ENCODE measurements around the gene TANGO2.
A peak's percentile ranks its signal among the peaks of the same experiment; 100 is the strongest.

Gene TANGO2, protein sequence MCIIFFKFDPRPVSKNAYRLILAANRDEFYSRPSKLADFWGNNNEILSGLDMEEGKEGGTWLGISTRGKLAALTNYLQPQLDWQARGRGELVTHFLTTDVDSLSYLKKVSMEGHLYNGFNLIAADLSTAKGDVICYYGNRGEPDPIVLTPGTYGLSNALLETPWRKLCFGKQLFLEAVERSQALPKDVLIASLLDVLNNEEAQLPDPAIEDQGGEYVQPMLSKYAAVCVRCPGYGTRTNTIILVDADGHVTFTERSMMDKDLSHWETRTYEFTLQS

DNA sequence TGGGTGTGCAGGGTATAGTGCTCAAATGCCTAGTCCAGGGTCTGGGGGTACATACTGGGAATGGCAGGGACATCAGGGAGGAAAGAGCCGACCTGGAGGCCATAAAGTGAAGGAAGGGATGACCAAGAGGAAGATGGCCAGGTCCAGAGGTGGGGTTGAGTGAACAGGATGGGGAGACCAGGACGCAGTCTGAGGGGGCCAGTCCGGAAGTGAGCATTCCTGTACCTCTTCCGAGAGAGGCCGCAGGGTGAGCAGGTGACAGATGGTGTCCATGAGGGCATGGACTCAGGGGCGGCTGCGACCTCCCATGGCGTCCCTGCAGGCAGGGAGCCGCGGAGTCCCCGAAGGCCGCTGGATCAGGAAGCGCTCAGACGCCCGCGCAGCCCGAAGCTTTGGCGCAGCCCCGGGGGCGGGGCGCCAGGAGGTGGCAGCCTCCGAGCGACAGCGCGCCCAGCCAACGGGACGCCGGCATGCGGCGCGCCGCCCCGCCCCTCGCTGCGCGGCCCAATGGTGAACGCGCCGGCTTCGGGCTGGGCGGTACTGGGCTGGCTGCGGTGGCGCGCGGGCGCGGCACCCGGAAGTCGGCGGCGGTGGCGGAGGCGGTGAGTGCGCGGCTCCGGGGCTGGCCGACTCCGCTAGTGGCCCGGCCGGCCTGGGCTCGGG is at the start of gene TANGO2:
TSS of gene TANGO2 (plus strand) at position 578 of the 663 bp plus-strand sequence. CDS start 15,689 bp downstream, outside the sequence.
- peaks cover 7% of the 10 kb centered on the region for H3K27me3 Mint-ChIP-seq
- H3K9me3 Mint-ChIP-seq: no peaks in the 10 kb centered on the region
- H3K27ac Mint-ChIP-seq: peak within 1 kb of the TSS; percentile 86
- peak within 1 kb of the TSS; percentile 89 for H3K4me3 Mint-ChIP-seq
- H3K4me1 Mint-ChIP-seq (ENCODE audit: low read depth): peaks cover 36% of the 10 kb centered on the region
- H3K36me3 Mint-ChIP-seq (ENCODE audit: low read depth): peaks cover 4% of the 10 kb centered on the region

DNA sequence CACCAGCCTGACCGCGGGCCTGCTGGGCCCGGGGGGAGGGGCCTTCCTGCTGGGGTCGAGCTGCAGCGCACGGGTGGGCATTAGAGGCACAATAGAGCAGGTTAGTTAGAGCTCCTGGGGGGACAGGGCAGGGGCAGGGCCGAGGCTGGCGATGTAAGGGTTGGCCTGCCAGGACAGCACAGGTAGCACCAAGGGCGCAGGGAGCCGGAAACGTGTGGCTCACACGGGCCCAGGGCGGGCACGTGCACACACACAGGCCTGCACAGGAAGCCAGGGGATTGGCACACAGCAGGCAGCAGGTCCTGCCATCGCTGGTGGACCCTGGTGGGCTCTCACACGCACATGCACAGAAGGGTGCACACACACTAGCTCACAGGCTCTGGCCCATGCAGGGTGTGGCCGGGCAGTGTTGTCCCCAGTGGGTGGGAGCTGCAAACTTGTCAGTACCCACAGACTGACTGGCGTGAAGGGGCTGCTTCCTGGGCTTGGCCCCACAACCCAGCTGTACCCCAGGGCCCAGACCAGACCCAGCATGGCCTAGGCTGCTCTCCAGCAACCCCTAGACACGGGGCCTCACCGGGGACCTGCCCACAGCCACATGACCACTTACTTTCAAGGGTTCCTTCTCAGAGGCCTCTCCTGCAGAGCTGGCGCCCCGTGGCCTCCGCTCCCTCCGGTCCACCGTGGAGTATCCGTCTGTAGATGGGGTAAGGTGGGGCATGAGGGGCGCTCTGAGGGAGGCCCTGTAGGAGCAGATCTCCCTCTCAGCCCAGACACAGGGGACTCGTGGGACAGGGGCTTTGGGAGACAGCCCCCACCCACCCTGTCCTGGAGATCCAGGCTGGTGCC is 49.4 kb upstream of the TANGO2 start:
- Mint-ChIP-seq H3K36me3 (ENCODE audit: low read depth) (peaks cover 7% of the 10 kb centered on the region), H3K27me3 (no peaks in the 10 kb centered on the region), H3K27ac (no peak overlapping the region), H3K9me3 (no peaks in the 10 kb centered on the region), H3K4me1 (ENCODE audit: low read depth) (peaks cover 14% of the 10 kb centered on the region), H3K4me3 (no peak overlapping the region)

DNA sequence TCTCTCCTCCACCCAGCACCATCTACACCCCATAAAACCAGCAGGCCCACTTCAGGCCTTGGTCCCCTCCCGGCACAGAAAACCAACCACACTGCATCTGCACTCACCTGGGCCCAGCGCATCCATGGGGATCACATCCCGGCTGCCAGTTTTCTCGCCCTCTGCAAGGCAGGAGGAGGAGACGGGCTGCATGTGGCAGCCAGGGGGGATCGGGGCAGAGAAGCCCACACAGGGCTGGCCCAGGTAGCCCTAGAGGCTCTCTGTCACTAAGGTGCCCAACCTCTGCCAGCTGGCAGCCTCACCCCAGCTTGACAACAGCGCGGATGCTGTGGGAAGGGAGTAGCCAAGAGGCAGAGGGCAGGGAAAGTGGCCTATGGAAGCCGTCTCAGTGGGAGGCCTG is 48.7 kb upstream of the TANGO2 start:
- H3K36me3 Mint-ChIP-seq (ENCODE audit: low read depth): peaks cover under 1% of the 10 kb centered on the region
- H3K27me3 Mint-ChIP-seq: no peaks in the 10 kb centered on the region
- no peaks in the 10 kb centered on the region for H3K9me3 Mint-ChIP-seq
- H3K4me3 Mint-ChIP-seq: no peak overlapping the region
- H3K4me1 Mint-ChIP-seq (ENCODE audit: low read depth): peaks cover 14% of the 10 kb centered on the region
- H3K27ac Mint-ChIP-seq: no peak overlapping the region

DNA sequence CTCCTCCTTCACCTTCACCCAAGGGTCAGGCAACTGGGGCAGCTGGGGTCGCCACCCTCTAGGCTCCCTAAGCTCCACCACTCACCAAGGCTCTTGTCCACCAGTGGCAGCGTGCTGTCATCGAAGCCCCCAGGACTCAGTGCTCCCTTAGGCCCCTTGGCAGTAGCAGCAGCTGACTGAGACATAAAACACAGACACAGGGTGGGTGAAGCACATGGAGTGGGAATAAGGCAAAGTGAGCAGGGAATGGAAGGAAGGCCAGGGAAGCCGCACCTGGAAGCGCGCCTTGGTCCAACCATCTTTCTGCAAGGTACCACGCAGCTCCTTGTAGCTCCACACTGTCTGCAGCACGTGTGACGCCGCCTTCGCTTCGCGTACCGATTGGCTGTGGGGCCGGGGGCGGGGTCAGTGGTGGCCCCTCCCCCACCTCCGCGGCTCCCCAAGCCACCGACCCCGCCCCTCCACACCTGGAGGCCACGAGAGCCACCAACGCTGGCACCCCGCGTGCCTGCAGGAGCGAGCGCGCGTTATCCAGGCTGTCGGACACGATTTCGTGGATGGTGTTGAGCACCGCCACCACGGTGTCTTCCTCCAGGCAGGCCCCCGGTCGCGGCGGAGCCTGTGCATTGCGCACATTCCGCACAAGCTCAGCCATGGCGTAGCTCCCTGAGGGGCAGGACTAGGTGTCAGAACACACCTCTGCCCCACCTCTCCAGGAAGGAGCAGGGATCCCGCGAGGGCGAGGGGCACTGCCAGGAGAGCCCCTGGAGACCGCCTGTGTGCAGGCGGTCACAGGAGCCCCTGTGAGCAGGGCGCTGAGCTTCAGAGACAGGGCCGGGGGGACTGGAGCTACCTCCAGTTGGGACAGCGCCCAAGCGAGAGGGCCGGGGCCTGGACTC is 48.0 kb upstream of the TANGO2 start:
- Mint-ChIP-seq H3K27me3 (no peaks in the 10 kb centered on the region), H3K27ac (no peak overlapping the region), H3K4me3 (no peak overlapping the region), H3K4me1 (ENCODE audit: low read depth) (peaks cover 14% of the 10 kb centered on the region), H3K36me3 (ENCODE audit: low read depth) (no peaks in the 10 kb centered on the region), H3K9me3 (no peaks in the 10 kb centered on the region)

DNA sequence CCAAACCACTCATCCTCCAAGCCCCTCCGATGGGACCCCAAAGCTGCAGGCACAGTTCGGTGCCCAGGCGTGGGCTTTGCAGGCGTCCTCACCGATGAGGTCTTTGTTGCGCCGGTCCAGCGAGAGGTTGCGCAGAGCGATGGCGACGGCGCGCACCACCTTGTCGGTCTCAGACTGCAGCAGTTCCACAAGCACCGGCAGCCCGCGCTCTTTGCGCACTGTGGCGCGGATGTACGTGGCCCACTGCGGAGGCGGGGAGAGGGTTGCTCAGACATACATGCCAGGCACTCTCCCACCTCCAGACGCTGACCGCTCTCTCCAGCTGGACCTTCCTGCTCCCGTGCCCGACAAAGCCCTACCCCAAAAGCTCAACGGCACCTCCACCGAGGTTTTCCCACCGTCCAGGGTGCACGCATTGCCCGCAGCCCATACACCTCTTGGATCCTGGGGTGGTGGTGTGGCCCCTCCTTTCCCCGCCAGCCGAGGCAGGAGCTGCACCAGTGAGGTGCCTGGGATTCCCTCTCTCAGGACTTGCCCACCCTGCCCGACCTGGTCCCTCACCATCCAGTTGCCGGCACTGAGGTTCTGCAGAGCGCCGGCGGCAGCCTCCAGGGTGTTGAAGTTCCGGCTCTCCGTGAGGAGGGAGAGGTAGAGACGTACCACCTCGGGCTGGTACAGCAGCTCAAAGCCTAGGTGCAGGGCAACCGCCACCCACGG is 47.2 kb upstream of the TANGO2 start:
- H3K27ac Mint-ChIP-seq: no peak overlapping the region
- no peaks in the 10 kb centered on the region for H3K27me3 Mint-ChIP-seq
- H3K36me3 Mint-ChIP-seq (ENCODE audit: low read depth): no peaks in the 10 kb centered on the region
- H3K4me1 Mint-ChIP-seq (ENCODE audit: low read depth): peaks cover 14% of the 10 kb centered on the region
- no peak overlapping the region for H3K4me3 Mint-ChIP-seq
- no peaks in the 10 kb centered on the region for H3K9me3 Mint-ChIP-seq

DNA sequence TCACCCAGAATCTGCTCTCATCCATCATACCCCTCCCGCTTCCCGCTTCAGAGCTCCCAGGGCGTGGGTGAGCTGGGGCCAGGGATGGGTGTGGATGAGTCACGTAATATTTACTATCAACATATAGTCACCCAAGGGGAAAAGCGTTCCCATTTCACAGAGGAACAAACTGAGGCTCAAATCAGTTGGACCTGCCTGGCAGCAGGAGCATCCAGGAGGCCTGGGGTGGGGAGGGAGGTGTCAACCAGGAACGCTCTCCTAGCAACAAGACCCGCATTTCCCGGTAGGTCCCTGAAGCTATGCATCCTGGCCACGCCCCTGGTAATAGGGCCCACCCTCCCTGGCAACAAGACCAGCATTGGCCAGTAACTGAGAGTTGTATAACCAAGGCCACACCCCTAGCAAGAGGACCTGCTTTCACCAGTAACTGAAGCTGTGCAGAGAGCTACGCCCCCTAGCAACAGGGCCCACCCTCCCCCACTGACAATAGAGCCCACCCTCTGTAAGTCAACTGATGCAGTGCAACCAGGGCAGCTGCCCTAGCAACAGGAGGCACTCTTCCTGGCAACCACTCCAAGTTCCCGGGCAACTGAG is 46.5 kb upstream of the TANGO2 start:
- Mint-ChIP-seq H3K4me1 (ENCODE audit: low read depth) (peaks cover 14% of the 10 kb centered on the region), H3K27me3 (no peaks in the 10 kb centered on the region), H3K9me3 (no peaks in the 10 kb centered on the region), H3K36me3 (ENCODE audit: low read depth) (no peaks in the 10 kb centered on the region), H3K4me3 (no peak overlapping the region), H3K27ac (no peak overlapping the region)

DNA sequence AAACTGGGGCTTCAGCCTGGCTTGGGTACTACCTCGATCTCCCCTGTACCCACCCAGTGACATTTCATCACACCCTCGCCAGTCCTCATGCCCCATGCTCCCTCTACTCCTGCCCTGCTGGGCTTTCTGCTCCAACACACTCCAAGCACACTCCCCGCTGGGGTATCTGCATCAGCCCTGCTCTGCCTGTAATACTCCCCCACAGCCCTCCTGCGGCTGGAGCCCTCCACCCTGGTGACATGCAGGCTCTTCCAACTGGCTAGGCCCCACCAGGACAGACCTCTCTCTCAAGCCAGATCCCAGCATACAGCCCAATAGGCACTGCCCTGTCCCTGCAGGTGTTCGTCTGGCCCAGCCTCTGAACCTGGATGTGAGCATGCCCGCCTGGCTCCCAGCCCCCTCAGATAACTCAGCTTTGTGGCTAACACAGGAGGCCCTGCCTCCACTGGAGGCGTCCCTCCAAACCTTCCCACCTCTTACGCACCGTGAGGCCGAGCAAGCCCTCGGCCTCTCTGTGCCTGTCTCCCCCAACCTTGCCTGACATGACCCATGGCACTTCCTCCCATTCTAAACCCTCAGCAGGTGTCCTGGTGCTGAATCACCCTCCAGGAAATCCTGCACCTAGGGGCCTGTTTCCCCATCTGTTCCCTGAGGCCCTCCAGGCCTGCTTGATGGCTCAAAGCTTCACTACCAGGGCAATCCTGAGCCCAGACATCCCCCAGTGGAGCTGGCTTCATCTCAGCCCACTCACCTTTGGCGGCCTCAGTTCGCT is 45.8 kb upstream of the TANGO2 start:
- no peaks in the 10 kb centered on the region for H3K27me3 Mint-ChIP-seq
- H3K9me3 Mint-ChIP-seq: no peaks in the 10 kb centered on the region
- H3K4me3 Mint-ChIP-seq: no peak overlapping the region
- H3K4me1 Mint-ChIP-seq (ENCODE audit: low read depth): peaks cover 14% of the 10 kb centered on the region
- no peaks in the 10 kb centered on the region for H3K36me3 Mint-ChIP-seq (ENCODE audit: low read depth)
- H3K27ac Mint-ChIP-seq: peak overlapping the region; percentile 36

DNA sequence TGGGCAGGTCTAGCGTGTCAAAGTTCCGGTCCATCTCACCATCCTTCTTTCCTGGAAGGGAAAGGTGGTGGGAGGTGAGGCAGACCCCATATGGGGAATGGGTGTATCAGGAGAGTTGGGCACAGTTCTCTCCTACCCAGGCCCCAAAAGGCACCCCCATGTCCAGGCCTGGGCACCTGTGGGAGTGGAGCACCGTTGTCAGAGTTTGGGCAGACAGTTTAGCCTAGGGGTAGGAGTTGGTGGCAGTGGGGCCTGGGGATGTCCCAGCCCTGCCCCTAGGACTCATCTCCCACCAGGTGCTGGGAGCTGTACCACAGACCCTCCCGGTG is 45.2 kb upstream of the TANGO2 start:
- Mint-ChIP-seq H3K27me3 (no peaks in the 10 kb centered on the region), H3K9me3 (no peaks in the 10 kb centered on the region), H3K36me3 (ENCODE audit: low read depth) (no peaks in the 10 kb centered on the region), H3K27ac (peak overlapping the region; percentile 36), H3K4me1 (ENCODE audit: low read depth) (peaks cover 12% of the 10 kb centered on the region), H3K4me3 (no peak overlapping the region)

DNA sequence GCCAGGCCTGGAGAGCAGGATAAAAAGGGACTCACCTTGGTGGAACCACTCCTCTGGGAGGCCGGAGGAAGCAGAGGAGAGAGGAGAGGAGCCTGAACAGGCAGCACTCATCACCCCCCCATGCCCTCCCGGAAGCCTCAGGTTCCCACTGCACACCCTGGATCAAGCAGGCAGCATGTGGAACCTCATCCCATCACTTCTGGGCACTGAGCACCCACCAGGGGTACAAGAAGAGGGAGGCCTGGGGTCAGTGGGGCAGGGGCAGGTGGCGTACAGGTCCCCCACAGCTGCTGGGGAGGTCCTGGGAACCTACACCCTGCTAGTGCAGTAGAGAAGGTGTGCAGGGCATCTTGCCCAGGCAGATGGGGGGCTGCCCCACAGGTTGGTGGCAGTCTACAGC is 44.2 kb upstream of the TANGO2 start:
- Mint-ChIP-seq H3K27me3 (no peaks in the 10 kb centered on the region), H3K36me3 (ENCODE audit: low read depth) (no peaks in the 10 kb centered on the region), H3K27ac (no peak overlapping the region), H3K9me3 (no peaks in the 10 kb centered on the region), H3K4me3 (no peak overlapping the region), H3K4me1 (ENCODE audit: low read depth) (peaks cover 8% of the 10 kb centered on the region)

DNA sequence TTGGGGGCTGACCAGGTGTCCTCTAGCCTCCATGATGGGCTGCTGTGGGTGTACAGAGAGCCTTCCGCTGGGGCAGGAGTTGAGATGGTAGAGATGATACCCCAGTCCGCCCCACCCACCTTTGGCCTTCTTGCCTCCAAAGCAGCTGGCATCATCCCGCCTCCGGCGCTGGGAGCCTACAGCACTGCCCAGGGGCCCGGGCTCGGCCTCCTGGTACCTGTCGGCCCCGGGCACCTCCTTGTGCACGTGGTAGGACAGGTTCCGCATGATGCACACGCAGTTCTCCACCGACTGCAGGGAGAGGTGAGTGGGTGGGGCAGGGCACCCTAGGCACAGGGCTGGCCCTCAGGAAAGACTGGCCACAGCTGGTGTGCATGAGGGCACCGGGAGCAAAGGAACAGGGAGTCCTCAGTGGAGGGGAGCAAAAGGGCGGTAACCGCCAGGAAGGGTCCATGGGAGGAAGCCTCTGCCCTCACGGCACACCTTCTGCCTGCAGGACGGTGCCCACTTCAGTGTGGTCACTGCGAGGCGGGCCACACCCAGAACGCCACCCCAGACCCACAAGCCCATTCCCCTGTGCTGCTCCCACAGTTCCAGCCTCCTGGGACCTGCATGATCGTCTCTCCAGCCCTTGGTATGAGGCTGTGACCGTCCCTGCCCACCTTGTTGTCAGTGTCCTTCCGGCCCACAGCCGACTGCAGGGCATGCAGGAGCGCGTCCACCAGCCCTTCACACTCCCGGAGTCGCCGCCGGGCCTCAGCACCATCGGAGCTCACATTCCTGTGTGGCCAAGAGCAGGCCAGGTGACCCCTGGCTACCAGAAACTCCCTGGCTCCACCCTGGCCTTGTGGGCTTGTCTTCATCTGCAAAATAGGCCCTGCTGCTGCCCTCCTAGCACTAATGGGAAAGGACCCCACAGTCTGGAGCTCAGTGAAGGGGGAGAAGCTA is 43.3 kb upstream of the TANGO2 start:
- H3K9me3 Mint-ChIP-seq: no peaks in the 10 kb centered on the region
- H3K27ac Mint-ChIP-seq: no peak overlapping the region
- no peaks in the 10 kb centered on the region for H3K36me3 Mint-ChIP-seq (ENCODE audit: low read depth)
- H3K4me3 Mint-ChIP-seq: no peak overlapping the region
- peaks cover 8% of the 10 kb centered on the region for H3K4me1 Mint-ChIP-seq (ENCODE audit: low read depth)
- no peaks in the 10 kb centered on the region for H3K27me3 Mint-ChIP-seq

DNA sequence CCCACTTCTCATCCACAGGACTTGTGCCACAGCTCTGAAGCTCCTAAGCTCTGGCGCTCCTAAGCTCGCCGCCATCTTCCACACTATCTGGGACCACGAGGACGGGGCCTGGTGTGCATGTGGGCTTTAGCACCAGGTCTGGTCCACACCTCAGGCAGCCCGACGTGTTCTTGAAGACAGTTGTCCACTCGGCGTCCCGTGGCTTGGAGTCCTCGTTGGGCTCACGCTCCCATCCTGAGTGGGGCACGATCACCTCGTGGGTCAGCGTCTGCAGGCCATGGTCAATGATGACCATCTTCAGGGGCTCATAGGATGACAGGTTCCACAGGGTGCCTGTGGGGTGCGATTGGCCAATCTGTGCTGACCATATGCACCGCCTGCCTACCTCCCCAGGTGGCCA is 42.2 kb upstream of the TANGO2 start:
- no peaks in the 10 kb centered on the region for H3K27me3 Mint-ChIP-seq
- no peak overlapping the region for H3K27ac Mint-ChIP-seq
- H3K4me3 Mint-ChIP-seq: no peak overlapping the region
- peaks cover 8% of the 10 kb centered on the region for H3K4me1 Mint-ChIP-seq (ENCODE audit: low read depth)
- no peaks in the 10 kb centered on the region for H3K36me3 Mint-ChIP-seq (ENCODE audit: low read depth)
- H3K9me3 Mint-ChIP-seq: no peaks in the 10 kb centered on the region

DNA sequence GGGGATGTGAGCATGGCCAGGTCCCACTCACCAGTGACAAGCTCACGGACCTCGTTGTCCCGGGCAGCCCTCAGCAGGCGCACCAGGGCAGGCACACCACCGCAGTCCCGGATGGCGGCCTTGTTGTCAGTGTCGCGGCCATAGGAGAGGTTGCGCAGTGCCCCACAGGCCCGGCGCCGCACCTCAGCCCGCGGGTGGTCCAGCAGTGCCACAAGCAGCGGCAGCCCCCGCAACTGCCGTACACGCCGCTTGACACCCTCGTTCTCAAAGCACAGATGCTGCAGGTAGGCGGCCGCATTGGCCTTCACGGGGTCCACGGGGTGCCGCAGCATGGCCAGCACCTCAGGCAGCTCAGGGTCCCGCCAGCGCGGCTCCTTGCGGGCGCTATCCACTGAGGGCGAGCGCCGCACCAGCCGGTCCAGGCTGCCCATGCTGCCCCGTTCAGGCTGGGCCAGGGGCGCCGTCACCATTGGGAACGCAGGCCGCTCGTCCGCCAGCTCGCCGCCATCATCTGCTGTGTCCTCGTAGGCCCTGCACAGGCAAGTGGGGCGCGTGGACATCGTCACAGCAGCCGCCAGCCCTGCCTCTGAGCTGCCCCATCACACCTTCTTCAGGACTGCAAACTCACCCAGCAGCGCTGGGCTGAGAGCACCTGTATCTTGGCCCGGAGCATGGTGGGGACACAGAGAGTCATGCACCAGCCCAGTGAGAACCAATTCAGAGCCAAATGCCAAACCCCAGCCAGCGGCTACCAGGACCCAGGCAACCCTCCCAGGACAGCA is 41.0 kb upstream of the TANGO2 start:
- Mint-ChIP-seq H3K4me3 (no peak overlapping the region), H3K27me3 (no peaks in the 10 kb centered on the region), H3K36me3 (ENCODE audit: low read depth) (no peaks in the 10 kb centered on the region), H3K27ac (no peak overlapping the region), H3K4me1 (ENCODE audit: low read depth) (peaks cover 6% of the 10 kb centered on the region), H3K9me3 (no peaks in the 10 kb centered on the region)
